ENCODE data around the gene HMCES.
"Not testable (repeated sequence)": the region's sequence is repeated elsewhere in the genome, so short reads cannot be mapped to it uniquely, and the experiment has no call there.

Gene HMCES

GRCh38 chr3:129323651-129324294 is 45.1 kb downstream of the HMCES start:
- no peak for DNase-seq

- DNase-seq: no peak
Observed at GRCh38 chr3:129324855-129325254, 46.2 kb downstream of the HMCES start.

- no peak for DNase-seq
Observed at GRCh38 chr3:129325383-129325782, 46.7 kb downstream of the HMCES start.

- DNase-seq: no peak
Observed at GRCh38 chr3:129326138-129326537, 47.5 kb downstream of the HMCES start.

GRCh38 chr3:129326595-129326994 is 47.9 kb downstream of the HMCES start:
- DNase-seq: no peak

- no peak for DNase-seq
Observed at GRCh38 chr3:129327510-129327909, 48.8 kb downstream of the HMCES start.

GRCh38 chr3:129329858-129330257 is 51.2 kb downstream of the HMCES start:
- no peak for DNase-seq

- no peak for DNase-seq
Observed at GRCh38 chr3:129330409-129330808, 51.7 kb downstream of the HMCES start.

GRCh38 chr3:129333891-129334290 is 55.2 kb downstream of the HMCES start:
- no peak for DNase-seq

- DNase-seq: no peak
Observed at GRCh38 chr3:129336093-129336706, 57.5 kb downstream of the HMCES start.

GRCh38 chr3:129337719-129338118 is 59.0 kb downstream of the HMCES start:
- DNase-seq: not testable (repeated sequence)

GRCh38 chr3:129339186-129339585 is 60.5 kb downstream of the HMCES start:
- DNase-seq: not testable (repeated sequence)

GRCh38 chr3:129339833-129340232 is 61.2 kb downstream of the HMCES start:
- not testable (repeated sequence) for DNase-seq

- no peak for DNase-seq
Observed at GRCh38 chr3:129341331-129342141, 62.9 kb downstream of the HMCES start.

- DNase-seq: no peak
Observed at GRCh38 chr3:129343643-129344360, 65.1 kb downstream of the HMCES start.

GRCh38 chr3:129344540-129345220 is 66.0 kb downstream of the HMCES start:
- DNase-seq: no peak

- no peak for DNase-seq
Observed at GRCh38 chr3:129345281-129345680, 66.6 kb downstream of the HMCES start.

GRCh38 chr3:129345971-129346370 is 67.3 kb downstream of the HMCES start:
- no peak for DNase-seq

GRCh38 chr3:129346695-129347457 is 68.2 kb downstream of the HMCES start:
- no peak for DNase-seq

GRCh38 chr3:129347458-129347845 is 68.8 kb downstream of the HMCES start:
- DNase-seq: no peak

GRCh38 chr3:129348734-129349133 is 70.1 kb downstream of the HMCES start:
- DNase-seq: no peak

GRCh38 chr3:129349169-129349568 is 70.5 kb downstream of the HMCES start:
- not testable (repeated sequence) for DNase-seq

All from SIG-M5 (cell line).